Fibroblast of skin of right biceps (primary cell): ENCODE results near the gene NFX1.

ENCODE experiments used
- DNase-seq: peaks from one replicate; pipeline ENCODE4 v3.0.0-alpha.2; 2013

NFX1 gene

DNA sequence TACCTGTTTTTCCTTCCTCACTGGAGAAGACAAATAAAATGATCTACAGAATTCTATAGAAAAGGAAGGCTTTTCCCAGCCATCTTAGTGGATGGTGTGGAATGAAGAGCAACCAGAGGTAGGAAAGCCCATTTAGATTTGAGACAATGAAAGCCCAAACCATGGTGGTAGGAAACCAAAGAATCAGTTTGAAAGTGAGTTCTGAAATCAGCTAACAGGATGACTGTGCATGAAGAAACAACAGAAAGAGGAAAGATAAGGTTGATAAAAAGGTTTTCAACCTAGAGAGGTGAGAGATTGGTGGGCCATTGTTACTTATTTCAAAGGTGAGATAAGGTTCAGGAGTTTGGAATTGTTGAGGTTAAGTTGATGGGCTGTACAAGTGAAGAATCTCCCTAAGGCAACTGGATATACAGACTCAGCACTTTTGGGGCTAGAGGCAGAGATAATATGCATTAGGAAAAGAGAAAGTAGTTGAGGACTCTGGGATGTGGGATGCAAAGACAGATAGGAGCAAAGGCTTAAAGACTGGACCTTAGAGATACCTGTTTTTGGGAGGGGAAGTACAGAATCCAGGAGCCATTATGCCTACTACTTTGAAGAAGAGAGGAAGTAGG is 23.1 kb upstream of the NFX1 start:
- no peak for DNase-seq

DNA sequence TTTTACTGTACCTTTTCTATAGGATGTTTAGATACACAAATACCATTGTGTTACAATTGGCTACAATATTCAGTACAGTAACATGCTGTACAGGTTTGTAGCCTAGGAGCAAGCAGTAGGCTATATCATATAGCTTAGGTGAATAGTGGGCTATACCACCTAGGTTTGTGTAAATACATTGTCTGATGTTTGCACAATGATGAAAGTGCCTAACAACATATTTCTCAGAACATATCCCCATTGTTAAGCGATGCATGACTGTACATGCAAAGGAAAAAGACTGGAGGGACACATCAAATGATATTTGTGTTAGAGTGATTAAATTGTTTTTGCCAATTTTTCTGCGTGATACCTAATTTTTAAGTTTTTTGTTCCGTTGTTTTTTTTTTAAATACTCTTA is 20.2 kb upstream of the NFX1 start:
- DNase-seq: no peak

DNA sequence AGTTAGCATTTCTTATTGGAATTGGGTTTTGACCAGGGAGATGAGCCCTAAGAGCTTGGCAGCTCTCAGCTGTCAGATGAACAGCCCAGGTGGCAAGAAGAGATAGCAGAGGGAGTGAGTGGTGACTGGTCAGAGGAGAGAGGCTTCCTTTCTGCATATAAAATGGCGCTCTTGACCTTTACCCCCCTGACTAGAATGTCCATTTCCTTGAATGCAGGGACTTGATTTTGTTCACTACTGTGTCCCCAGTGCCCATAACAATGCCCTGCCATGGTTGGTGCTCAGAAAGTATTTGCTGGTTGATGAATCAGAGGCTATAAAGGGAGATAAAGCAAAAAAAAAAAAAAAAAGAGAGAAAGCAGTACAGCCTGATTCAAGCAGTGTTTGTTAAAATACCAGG is 18.3 kb upstream of the NFX1 start:
- DNase-seq: no peak

DNA sequence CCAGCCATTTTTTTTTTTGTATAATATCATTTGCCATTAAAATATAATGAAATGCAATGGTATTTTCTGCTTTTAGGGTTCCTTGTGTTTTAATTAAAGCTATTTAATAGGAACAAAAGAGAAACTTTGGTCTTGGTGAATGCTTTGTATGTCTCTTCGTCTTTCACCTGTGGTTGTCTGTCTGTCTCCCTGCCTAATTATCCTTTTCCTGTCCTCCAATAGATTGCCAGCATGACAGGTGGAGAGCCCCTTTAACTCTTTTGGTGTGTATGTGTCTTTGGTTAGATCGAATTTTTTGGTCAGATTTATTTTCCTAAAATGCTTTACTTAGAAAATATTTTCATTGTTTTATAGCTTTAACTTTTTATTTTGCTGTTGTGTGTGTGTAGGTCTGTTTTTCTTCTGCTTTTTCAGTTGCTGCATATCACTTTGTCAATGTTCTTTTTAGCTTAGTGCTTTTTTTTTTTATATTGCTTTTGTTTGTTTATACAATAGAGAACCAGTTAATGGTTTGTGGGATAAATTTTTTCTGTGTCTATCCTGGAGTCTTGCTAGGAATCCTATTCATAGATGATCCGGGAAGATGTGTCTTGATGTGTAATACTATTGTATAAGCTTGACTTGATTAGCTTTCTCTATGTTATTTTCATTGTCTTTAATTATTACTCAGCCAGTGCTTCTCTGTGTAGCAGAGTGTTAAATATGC is 16.9 kb upstream of the NFX1 start:
- no peak for DNase-seq

DNA sequence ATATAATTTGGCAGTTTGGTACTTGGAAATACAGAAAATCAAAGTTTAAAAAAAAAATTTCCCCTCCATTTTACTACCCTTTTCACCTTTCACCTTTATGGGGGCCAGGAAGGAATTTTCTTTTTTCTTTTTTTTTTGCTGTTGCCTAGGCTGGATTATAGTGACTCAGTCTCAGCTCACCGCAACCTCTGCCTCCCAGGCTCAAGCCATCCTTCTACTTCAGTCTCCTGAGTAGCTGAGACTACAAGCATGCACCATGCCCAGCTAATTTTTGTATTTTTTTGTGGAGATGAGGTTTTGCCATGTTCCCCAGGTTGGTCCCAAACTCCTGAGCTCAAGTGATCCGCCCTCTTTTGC is 16.4 kb upstream of the NFX1 start:
- no peak for DNase-seq

DNA sequence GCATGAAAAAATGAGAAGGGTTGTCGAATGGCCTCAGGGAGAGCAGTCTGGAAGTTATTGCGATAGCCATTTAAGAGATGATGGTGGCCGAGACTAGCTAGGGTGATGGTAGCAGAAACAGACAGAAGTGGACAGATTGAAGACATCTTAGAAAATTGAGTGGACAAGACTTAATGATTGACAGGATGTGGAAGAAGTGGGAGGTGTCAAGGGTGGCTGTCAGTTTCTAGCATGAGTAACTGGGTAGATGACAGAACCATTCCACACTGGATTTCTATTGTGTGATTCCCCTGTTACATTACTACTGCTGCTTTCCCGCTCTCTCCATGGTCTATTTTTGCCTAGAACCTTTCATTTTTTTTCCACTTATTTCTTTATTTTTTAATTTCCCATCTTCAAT is 12.8 kb upstream of the NFX1 start:
- DNase-seq: no peak

DNA sequence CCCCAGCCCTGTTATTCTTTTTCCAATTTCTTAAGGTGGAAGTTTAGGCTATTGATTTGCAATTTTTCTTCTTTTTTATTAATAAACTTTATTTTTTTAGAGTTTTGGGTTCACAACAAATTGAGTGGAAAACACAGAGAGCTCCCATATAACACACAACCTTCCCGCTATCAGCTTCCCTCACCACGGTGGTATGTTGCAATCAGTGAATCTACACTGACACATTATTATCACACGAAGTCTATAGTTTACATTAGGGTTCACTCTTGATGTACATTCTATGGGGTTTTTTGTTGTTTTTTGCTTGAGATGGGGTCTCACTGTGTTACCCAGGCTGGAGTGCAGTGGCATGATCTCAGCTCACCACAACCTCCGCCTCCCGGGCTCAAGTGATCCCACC is 4.8 kb upstream of the NFX1 start:
- DNase-seq: no peak

DNA sequence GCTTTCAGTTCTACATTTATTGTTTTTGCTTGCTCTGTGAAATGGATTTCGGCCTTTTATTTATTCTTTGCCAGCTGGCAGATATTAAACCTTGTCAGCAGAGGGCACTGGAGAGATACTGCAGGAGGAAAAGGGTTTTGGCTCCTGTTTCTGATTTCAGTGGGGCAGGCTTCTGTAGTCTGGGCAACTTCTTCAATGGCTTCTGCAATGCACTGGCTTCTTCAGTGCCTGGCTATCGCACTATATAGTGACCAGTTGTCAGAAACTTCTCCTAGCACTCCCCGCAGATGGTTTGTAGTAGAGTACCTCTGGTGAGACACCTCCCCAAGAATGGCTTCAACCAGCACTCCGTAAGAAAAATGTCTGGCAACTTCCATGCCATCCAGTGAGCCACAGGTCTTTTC is 3.2 kb upstream of the NFX1 start:
- DNase-seq: peak; percentile 65

DNA sequence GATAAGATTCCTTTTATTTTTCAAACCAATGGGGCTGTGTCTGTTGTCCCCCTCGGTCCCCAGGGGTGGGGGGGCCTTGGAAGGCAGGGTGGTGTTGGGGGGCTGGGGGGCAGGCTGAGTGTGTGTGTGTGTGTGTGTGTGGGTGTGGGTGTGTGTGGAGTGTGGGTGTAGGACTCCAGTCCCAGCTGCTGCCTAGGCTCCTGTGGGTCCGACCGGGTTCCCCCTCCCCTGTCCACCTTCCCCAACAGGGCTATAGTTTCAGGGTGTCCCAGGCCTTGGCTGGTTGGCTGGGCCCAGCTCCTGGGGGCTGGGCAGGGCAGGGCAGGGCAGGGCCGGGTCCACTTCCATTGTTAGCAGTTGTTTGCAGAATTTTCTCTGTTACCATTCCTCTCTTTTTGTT is 2.1 kb upstream of the NFX1 start:
- DNase-seq: no peak

DNA sequence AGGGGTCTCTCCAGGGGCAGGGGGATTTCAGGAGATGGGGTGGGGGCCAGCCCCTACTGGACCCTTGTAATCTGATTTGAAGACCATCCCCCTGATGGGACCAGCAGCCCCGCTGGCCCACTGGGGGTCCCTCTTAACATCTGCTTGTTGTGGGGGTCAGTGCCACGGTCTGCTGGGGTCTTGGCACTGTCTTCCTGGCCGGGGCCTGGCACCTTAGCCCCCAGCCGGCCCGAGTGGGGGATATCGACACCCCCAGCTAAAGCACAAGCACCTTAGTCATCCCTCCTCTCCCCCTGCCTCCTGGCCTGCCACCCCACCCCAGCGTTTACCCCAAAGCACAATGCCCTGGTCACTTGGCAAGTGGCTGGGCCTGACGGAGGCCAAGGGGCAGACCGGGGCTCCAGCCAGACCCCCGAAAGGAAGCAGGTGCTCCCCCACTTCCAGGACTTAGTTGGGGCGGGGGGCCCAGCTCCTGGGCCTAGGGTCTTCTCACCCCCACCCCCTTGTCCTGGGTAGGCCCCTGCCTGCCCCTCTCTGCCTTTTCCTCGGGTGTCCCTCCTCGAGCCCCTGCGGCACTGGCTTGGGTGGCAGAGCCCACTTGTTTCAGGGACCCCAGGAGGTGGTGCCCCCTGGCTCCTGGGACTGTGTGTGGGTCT is 1.4 kb upstream of the NFX1 start:
- no peak for DNase-seq

DNA sequence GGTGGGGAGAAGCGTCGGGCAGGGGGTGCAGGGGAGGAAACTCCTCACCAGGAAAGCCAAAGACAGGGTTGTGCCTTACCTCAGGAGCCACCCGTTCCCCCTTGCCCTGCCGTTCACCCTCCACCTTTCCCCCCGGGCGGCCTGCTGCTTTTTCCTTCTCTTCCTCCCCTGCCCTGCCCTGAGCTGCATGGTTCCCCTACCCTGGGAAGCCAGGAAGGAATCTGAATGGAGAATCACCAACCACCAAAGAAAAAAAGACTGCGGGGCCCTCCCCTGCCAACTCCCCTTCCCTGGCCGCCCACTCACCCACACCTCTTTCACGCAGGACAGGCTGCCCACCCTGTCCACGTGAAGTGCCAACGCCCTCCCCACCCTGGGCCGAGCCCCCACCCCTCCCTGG is 820 bp upstream of the NFX1 start:
- peak; percentile 7 for DNase-seq

DNA sequence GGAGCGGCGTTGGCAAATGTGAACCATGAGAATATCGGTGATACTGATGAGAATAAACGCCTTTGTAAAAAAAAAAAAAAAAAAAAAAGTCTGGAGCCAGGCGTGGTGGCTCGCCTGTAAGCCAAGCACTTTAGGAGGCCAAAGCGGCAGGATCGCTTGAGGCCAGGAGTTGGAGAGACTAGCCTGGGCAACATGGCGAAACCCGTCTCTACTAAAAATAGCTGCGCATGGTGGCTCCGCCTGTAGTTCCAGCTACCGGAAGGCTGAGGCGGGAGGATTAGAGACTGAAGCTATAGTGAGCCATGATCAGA is 425 bp upstream of the NFX1 start:
- no peak for DNase-seq

DNA sequence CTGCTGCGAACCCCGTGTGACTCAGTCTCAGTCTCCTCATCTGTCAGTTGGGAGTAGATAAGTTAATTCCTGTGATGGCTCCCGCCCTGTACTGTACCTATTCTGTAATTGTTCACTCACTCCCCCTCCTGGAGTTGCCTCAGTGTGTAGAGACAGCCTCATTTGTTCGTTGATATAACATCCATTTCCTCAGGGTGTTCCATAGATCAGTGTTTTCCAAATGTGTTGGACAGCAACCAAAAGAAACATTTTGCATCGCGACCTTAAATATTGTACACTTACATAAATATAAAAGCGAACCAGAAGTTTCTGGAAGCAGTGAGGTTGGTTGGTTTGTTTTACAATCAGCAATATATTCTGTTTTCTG is 698 bp downstream of the NFX1 start:
- no peak for DNase-seq

DNA sequence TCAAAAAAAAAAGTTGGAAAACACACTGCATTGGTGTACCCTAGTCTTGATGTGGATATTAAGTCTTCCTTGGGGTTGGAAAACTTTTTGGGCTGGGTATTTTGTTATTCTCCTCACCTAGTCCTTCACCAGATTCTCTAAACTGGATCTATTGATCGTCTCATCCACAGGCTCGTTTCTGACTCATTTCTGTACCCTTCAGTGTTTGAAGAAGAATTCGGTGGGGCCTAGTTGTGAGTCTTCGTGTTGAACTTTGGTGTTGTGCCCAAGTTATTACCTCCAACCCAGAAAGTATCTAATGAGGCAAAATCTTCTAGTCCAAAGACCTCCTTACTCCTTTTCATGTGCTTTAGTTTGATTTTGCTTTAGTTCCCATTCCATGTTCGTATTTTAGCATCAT is 1.6 kb downstream of the NFX1 start:
- no peak for DNase-seq

DNA sequence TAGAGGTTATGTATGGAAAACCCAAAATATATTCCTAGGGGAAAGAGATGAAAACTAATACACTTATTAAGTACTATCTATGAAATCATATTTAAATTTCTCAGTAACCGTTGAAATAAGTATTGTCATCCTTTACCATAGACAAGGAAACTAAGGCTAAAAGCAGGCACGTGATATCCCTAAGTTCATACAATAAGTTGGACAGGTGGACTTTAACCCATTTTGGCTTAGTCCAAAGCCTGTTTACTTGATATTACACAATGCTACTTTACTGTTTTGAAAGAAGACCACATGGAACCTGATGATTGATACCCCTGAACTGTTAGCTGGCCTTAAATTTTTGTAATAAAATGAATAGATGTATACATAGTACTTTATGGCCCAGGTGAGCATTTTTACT is 3.5 kb downstream of the NFX1 start:
- DNase-seq: no peak

DNA sequence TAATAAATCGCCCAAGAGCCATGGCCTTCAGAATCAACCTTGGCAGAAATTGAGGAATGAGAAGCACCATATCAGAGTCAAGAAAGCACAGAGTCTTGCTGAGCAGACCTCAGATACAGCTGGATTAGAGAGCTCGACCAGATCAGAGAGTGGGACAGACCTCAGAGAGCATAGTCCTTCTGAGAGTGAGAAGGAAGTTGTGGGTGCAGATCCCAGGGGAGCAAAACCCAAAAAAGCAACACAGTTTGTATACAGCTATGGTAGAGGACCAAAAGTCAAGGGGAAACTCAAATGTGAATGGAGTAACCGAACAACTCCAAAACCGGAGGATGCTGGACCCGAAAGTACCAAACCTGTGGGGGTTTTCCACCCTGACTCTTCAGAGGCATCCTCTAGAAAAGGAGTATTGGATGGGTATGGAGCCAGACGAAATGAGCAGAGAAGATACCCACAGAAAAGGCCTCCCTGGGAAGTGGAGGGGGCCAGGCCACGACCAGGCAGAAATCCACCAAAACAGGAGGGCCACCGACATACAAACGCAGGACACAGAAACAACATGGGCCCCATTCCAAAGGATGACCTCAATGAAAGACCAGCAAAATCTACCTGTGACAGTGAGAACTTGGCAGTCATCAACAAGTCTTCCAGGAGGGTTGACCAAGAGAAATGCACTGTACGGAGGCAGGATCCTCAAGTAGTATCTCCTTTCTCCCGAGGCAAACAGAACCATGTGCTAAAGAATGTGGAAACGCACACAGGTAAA is 4.5 kb downstream of the NFX1 start:
- no peak for DNase-seq

DNA sequence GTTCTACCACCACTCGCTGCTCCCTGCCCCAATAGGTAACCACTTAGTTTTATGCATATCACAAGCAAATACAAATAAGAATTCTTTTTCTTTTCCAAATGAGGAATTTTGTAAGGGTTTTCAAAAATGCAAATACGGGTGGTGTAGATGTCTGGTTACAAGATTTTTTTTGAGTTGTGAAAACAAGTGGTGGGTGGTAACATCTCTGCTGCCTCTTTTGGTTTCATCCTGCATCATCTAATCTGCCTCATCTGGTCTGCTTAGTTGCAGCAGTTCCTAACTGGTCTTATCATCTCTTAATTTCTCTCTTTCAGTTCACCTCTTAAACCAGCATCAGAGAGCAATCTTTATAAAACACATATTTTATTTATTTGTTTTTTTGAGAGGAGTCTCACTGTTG is 5.3 kb downstream of the NFX1 start:
- DNase-seq: no peak

DNA sequence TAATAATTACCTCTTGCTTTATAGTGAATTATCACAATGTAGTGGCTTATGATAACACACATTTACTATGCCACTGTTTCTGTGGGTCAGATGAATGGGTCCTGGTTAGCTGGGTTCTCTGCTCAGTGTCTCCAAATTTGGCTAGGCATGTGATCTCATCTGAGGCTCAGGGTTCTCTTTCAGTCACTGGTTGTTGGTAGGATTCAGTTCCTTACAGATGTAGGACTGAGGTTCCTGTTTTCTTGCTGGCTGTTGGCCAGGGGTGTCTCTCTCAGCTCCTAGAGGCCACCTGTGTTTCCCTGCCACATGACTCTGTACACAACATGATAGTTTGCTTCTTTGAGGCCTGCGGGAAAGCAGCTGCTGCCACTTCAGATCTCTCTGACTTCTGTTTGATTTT is 7.1 kb downstream of the NFX1 start:
- no peak for DNase-seq

DNA sequence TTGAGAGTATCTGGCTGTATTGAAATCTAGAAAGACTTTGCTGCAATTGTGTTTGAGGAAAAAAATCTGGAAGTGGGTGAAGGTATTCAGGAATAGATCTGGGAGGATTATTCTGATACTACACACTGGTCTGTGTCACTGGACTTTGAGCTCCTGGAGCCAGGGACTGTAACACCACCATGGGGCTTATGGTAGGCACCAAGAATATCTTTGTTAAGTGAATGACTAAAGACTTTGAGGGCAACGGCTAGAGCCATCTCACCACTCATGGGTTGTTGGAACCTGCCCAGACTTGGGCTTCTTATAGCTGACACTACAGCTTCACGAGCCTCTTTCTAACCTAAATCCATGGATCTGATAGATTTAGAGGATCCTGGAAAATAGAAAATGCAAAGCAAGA is 10.2 kb downstream of the NFX1 start:
- no peak for DNase-seq

DNA sequence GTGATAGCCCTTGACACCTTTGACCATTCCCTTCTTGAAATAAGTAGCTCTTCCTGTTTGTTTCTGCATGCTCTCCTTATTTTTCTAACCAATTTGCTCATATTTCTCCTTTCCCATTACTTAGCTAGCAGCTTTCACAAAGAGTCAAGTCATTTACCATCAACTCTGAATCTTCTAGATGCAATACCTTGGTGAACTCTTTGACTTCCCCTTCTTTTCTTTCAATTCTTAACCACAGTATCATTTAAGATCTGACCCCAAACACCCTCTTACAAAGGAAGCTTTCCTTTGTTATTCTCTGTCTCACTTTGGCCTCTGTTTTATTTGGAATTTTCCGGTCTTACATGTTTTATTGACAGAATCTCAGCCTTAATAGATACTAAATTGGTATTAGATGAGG is 14.0 kb downstream of the NFX1 start:
- DNase-seq: no peak

DNA sequence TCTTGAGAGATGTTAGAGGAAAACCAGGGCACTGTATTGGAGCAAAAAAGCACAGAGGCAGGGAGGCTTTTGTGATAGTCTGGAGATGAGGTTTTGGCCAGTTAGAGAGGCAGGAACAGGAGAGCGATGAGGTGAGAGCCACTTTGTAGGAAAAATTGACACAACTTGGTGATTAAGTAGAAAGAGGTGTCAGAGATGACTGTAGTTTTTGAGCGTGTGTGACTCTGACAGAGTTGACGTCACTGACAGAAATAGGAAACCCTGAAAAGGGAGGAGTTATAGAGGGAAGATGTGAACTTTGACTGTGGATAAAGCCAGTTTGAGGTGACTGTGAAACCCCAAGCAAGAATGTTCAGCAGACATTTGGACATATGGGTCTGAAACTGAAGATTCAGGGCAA is 15.7 kb downstream of the NFX1 start:
- DNase-seq: no peak

DNA sequence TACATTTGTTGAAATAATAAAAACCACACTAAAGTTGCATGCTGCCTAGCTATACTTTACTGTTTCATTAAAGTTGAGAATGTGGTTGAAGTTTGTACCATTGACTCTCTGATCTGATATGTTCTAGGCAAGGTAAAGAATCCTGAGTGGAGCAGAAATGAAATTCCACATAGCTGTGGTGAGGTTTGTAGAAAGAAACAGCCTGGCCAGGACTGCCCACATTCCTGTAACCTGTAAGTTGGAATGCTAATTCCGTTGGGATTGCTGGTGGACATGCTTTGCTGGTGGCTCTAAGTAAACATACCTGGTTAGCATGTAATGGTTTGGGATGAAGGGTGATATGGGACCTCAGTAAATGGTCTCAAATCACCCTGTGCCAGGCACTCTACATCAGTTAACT is 16.8 kb downstream of the NFX1 start:
- DNase-seq: no peak

DNA sequence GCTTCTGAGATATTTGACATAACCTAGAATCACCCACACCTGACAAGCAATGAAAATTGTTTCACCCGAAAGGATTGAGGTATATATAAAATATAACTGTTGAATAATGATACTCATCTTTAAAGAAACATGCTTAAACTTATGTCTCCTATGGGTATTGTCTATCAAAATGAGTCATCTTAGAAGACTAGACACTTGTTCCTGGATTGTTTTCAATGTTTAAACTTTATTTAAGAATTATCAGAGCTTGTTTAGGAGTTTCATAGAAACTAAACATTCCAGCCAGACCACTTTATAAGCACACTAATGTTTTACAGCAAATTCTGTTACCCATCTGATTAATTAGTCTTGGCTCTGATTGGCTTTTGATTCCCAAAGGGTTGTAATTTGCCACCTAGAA is 19.6 kb downstream of the NFX1 start:
- no peak for DNase-seq

DNA sequence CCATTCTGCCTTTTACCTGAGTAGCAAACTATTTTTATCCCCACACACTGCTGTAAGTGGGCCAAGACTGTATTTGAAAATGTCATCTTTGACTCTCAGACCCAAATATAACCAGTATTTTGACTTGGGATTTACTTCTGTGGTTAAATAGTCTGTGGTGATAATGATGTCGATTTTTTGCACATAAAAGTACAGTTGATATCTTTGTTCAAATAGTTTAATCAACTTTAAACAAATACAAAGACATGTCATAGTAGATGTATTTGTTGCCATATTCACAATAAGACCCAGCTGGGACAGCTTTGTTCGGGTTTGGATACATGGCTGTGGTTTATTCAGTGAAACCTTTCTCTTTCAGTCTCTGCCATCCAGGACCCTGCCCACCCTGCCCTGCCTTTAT is 20.4 kb downstream of the NFX1 start:
- DNase-seq: no peak
